Activated naive CD8-positive, alpha-beta T cell (primary cell): Measurements from ENCODE around the gene RPGRIP1L.

ENCODE experiments used
- H3K27ac Mint-ChIP-seq: one replicate; pipeline ENCODE4 v1.8.0; 2021; ENCODE audit warnings: mixed read lengths
- H3K27me3 Mint-ChIP-seq: one replicate; pipeline ENCODE4 v1.8.0; 2021; ENCODE audit warnings: mixed read lengths
- H3K36me3 Mint-ChIP-seq: one replicate; pipeline ENCODE4 v1.8.0; 2021; ENCODE audit warnings: mixed read lengths
- H3K4me1 Mint-ChIP-seq: one replicate; pipeline ENCODE4 v1.8.0; 2021; ENCODE audit warnings: low read depth, mixed read lengths
- H3K4me3 Mint-ChIP-seq: one replicate; pipeline ENCODE4 v1.8.0; 2021; ENCODE audit warnings: mild to moderate bottlenecking, mixed read lengths
- H3K9me3 Mint-ChIP-seq: one replicate; pipeline ENCODE4 v1.8.0; 2021; ENCODE audit warnings: low read depth, mixed read lengths

Gene RPGRIP1L

GRCh38 chr16:53703590-53704444 is at the start of gene RPGRIP1L, which contains the start of gene FTO:
Gene RPGRIP1L, minus strand, starts transcription at chr16:53703859. Its CDS starts 3,136 bp downstream, at chr16:53700723.
Gene FTO, plus strand, starts transcription at chr16:53704156.
- H3K36me3 Mint-ChIP-seq = peaks cover 13% of the 10 kb centered on the region
- peak within 1 kb of the TSS; percentile 94 for H3K27ac Mint-ChIP-seq
- H3K9me3 Mint-ChIP-seq = no peaks in the 10 kb centered on the region
- no peaks in the 10 kb centered on the region for H3K27me3 Mint-ChIP-seq
- H3K4me3 Mint-ChIP-seq = peak within 1 kb of the TSS; percentile 99
- H3K4me1 Mint-ChIP-seq = peaks cover 42% of the 10 kb centered on the region

DNA sequence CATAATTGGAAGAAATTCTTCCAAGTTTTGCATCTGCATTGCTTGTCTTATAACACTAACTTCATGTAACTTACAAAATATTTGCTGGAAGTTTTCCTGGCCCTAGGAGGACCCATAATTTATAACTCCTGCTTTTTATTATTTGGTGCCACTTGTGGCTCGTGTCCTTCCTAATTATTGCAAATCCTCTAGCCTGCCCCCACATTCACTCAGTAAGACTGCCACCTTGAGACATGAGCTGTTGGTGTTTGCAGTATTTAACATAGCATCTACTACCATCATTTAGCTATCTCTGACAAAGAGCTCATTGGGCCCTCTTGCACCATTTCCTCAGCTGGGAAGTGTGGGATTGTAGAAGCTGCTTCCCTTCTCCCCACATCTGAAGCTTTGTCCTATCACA is 49.8 kb upstream of the RPGRIP1L start:
- no peak overlapping the region for H3K4me3 Mint-ChIP-seq
- H3K4me1 Mint-ChIP-seq = peaks cover 13% of the 10 kb centered on the region
- H3K27ac Mint-ChIP-seq = no peak overlapping the region
- H3K36me3 Mint-ChIP-seq = peaks cover 6% of the 10 kb centered on the region
- no peaks in the 10 kb centered on the region for H3K9me3 Mint-ChIP-seq
- H3K27me3 Mint-ChIP-seq = no peaks in the 10 kb centered on the region

DNA sequence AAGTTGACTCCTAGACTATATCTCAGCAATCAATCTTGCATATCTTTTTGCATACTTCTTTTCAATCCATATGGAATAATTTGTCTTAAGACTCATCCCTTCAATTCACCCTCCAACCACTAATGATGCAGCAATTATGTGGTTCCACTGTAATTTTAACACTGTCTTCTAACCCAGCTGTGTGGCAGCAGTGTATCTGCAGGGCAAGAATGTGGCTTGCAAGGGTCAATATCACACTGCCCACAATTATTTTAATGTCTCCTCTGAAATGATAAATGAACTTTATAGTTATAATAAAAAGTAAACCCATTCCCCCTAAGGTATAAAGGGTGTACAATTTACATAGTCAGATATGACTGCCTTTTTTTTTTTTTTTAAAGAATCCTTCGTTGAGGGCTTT is 48.9 kb upstream of the RPGRIP1L start:
- peaks cover 2% of the 10 kb centered on the region for H3K9me3 Mint-ChIP-seq
- H3K36me3 Mint-ChIP-seq = peaks cover 7% of the 10 kb centered on the region
- H3K4me1 Mint-ChIP-seq = peaks cover 13% of the 10 kb centered on the region
- no peaks in the 10 kb centered on the region for H3K27me3 Mint-ChIP-seq
- no peak overlapping the region for H3K27ac Mint-ChIP-seq
- no peak overlapping the region for H3K4me3 Mint-ChIP-seq

GRCh38 chr16:53745753-53746266 is 42.2 kb upstream of the RPGRIP1L start:
- H3K27me3 Mint-ChIP-seq = no peaks in the 10 kb centered on the region
- H3K4me3 Mint-ChIP-seq = no peak overlapping the region
- peaks cover 39% of the 10 kb centered on the region for H3K4me1 Mint-ChIP-seq
- peaks cover 4% of the 10 kb centered on the region for H3K9me3 Mint-ChIP-seq
- H3K27ac Mint-ChIP-seq = no peak overlapping the region
- H3K36me3 Mint-ChIP-seq = peaks cover 13% of the 10 kb centered on the region

DNA sequence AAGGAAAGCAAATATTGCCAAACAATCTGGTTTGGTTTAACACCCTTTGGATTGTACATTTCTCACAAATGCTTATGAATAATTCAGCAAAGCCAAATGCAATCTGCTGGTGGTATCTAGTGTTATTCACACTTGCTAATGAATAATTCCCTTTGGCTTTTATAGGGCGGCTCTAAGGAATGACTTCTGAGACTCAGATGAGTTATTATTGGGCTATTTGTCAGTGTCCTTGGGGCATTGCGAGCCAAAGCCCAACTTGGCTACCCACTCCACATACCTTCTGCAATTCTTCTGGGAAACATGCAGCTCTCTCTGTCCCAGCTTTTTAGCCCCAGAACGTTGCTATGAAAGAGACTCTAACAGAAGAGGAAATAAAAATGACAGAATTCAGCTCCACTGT is 41.4 kb upstream of the RPGRIP1L start:
- Mint-ChIP-seq H3K9me3 (peaks cover 4% of the 10 kb centered on the region), H3K27me3 (no peaks in the 10 kb centered on the region), H3K4me3 (peak overlapping the region; percentile 55), H3K4me1 (peaks cover 39% of the 10 kb centered on the region), H3K36me3 (peaks cover 13% of the 10 kb centered on the region), H3K27ac (no peak overlapping the region)

GRCh38 chr16:53744449-53744848 is 40.8 kb upstream of the RPGRIP1L start:
- peaks cover 4% of the 10 kb centered on the region for H3K9me3 Mint-ChIP-seq
- H3K27me3 Mint-ChIP-seq = no peaks in the 10 kb centered on the region
- peak overlapping the region; percentile 55 for H3K4me3 Mint-ChIP-seq
- H3K4me1 Mint-ChIP-seq = peaks cover 42% of the 10 kb centered on the region
- H3K27ac Mint-ChIP-seq = peak overlapping the region; percentile 16
- peaks cover 11% of the 10 kb centered on the region for H3K36me3 Mint-ChIP-seq

DNA sequence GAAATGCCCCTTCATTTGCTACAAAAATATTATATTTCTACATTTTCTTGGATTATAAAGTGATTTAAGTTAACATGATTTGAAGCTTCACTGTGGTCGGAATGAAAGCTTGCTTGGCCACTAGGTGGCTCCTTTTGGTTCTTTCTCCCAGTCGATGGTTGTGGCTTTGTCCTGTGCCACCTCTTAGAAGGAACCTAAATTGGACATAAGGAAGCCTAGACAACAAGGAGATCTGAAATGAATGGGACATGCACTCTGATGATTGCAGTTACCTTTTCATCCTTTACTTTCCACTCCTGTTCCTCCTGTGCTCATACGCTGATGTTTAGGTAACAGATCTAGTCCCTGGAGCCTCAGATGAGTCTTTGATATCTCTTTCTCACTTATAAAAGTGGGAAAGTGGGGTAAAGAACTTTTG is 39.5 kb upstream of the RPGRIP1L start:
- Mint-ChIP-seq H3K4me1 (peaks cover 42% of the 10 kb centered on the region), H3K9me3 (peaks cover 4% of the 10 kb centered on the region)

GRCh38 chr16:53741546-53741945 is 37.9 kb upstream of the RPGRIP1L start:
- H3K27me3 Mint-ChIP-seq = no peaks in the 10 kb centered on the region
- H3K4me3 Mint-ChIP-seq = no peak overlapping the region
- H3K27ac Mint-ChIP-seq = no peak overlapping the region
- H3K9me3 Mint-ChIP-seq = no peaks in the 10 kb centered on the region
- peaks cover 2% of the 10 kb centered on the region for H3K36me3 Mint-ChIP-seq
- peaks cover 41% of the 10 kb centered on the region for H3K4me1 Mint-ChIP-seq

More for the DNA sequence above, 39.5 kb upstream of the RPGRIP1L start:
- Mint-ChIP-seq H3K27ac (no peak overlapping the region), H3K36me3 (peaks cover 11% of the 10 kb centered on the region), H3K4me3 (no peak overlapping the region), H3K27me3 (no peaks in the 10 kb centered on the region)

DNA sequence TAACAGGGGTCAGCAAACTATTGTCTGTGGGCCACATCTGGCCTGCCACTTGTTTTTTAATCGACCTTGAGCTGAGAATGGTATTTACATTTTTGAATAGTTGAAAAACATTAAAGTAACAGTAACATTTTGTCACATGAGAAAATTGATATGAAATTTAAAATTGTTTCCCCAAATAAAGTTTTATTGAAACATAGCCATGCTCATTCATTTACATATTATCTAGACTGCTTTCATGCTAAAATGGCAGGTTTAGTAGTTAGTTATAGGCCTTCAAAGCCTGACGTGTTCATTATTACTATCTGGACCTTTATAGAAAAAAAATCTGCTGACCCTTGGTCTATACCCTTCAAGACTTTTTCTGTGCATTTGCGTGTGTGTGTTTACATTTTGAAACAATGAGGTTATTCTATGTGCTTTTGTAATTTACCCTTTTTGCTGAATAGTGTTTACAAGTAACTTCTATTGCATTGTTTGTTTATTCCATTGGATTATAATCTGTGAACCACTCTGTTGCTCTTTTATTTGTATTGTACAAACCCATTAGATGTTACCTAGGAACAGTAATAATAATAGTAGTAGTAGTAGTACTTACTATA is 37.4 kb upstream of the RPGRIP1L start:
- no peaks in the 10 kb centered on the region for H3K27me3 Mint-ChIP-seq
- peaks cover 42% of the 10 kb centered on the region for H3K4me1 Mint-ChIP-seq

DNA sequence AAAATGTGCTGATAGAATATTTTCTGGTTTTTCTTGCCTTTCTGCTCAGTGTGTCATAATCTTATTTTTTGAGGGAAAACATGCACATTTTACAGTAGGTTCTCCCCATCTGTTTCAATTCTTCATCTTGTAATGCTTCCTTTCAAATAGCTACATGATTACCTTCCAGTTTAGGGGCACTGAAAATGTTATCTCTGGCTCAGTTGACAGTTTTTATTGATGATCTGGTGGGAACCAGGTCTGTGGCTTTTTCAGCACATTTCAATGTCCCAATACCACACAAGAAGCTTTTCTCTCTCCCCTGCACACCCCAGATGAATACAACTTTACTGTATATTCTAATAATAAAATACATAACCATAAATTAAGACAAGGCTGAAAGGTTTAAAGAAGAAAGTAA is 36.8 kb upstream of the RPGRIP1L start:
- no peaks in the 10 kb centered on the region for H3K9me3 Mint-ChIP-seq
- H3K27me3 Mint-ChIP-seq = no peaks in the 10 kb centered on the region
- no peak overlapping the region for H3K27ac Mint-ChIP-seq
- peaks cover 38% of the 10 kb centered on the region for H3K4me1 Mint-ChIP-seq
- peaks cover 5% of the 10 kb centered on the region for H3K36me3 Mint-ChIP-seq
- no peak overlapping the region for H3K4me3 Mint-ChIP-seq

More for the DNA sequence above, 37.4 kb upstream of the RPGRIP1L start:
- Mint-ChIP-seq H3K9me3 (no peaks in the 10 kb centered on the region), H3K4me3 (no peak overlapping the region), H3K27ac (peak overlapping the region; percentile 47), H3K36me3 (peaks cover 2% of the 10 kb centered on the region)

DNA sequence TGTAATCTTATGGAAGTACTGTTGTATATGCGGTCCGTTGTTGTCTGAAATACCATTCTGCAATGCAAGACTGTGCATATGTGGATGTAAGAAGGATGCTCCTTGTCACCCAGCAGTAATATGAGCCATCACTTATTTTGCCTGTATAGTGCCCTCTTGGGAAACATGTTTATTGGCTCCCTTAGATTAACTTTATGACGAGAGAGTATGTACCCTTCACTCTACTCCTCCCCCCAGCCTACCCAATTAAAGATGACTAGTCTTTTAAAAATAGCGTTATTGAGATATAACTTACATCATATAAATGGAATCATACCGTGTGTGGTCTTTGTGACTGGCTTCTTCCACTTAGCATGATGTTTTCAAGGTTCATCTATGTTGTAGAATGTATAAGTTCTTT is 33.9 kb upstream of the RPGRIP1L start:
- Mint-ChIP-seq H3K4me3 (no peak overlapping the region), H3K9me3 (no peaks in the 10 kb centered on the region), H3K36me3 (peaks cover 8% of the 10 kb centered on the region), H3K27ac (no peak overlapping the region), H3K4me1 (peaks cover 26% of the 10 kb centered on the region), H3K27me3 (no peaks in the 10 kb centered on the region)

- no peaks in the 10 kb centered on the region for H3K27me3 Mint-ChIP-seq
- H3K4me1 Mint-ChIP-seq = peaks cover 26% of the 10 kb centered on the region
- no peaks in the 10 kb centered on the region for H3K9me3 Mint-ChIP-seq
- H3K36me3 Mint-ChIP-seq = peaks cover 10% of the 10 kb centered on the region
- peak overlapping the region; percentile 34 for H3K27ac Mint-ChIP-seq
- no peak overlapping the region for H3K4me3 Mint-ChIP-seq
These were observed 32.6 kb upstream of the RPGRIP1L start for GRCh38 chr16:53736297-53736696.

GRCh38 chr16:53734908-53735307 is 31.2 kb upstream of the RPGRIP1L start:
- Mint-ChIP-seq H3K27me3 (no peaks in the 10 kb centered on the region), H3K27ac (no peak overlapping the region), H3K9me3 (no peaks in the 10 kb centered on the region), H3K4me3 (no peak overlapping the region), H3K4me1 (peaks cover 29% of the 10 kb centered on the region), H3K36me3 (peaks cover 10% of the 10 kb centered on the region)

DNA sequence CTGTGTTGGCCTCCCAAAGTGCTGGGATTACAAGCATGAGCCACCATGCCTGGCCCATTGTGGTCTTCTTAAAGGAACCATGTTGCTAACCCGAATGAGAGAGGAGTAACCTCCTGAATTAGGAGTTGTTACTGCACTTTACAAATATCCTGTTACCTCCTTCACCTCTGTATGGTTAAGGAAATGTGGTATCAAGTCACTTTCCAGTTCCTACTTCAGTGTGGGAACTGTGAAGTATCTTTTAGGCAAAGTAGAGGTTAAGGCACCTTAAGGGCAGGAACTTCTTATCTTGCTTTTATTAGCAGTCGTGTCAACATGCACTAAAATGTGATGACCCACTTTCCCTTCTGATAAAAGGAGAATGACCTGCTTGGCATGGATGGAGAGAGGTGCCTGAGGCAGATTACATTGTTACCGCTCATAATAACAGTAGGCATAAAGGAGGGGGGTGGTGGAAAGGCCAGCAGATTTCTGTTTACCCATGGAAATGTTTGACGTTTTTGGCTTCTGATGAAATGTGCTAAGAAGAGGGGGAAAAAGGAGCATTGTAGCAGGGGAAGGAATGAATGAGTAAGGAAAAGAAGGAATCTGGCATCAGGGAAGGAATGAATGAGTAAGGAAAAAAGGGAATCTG is 28.8 kb upstream of the RPGRIP1L start:
- no peak overlapping the region for H3K27ac Mint-ChIP-seq
- peaks cover 18% of the 10 kb centered on the region for H3K36me3 Mint-ChIP-seq
- H3K9me3 Mint-ChIP-seq = no peaks in the 10 kb centered on the region
- H3K4me1 Mint-ChIP-seq = peaks cover 35% of the 10 kb centered on the region
- no peak overlapping the region for H3K4me3 Mint-ChIP-seq
- no peaks in the 10 kb centered on the region for H3K27me3 Mint-ChIP-seq

DNA sequence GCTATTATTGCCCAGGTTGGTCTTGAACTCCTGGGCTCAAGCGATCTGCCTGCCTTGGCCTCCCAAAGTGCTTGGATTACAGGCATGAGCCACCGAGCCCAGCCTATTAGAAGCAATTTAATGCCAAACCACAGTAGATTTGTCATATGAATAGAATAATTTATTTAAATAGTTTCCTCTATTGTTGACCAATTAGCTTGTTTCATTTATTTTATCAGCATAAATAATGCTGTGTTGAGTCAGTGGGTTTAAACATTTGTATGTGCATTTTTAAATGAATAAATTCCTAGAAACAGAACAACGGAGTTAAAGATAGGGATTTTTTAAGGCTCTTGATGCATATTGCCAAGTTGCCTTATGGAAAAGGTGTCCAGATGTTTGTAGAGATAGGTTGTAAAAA is 27.0 kb upstream of the RPGRIP1L start:
- Mint-ChIP-seq H3K4me3 (no peak overlapping the region), H3K36me3 (peaks cover 20% of the 10 kb centered on the region), H3K27ac (no peak overlapping the region), H3K9me3 (no peaks in the 10 kb centered on the region), H3K27me3 (no peaks in the 10 kb centered on the region), H3K4me1 (peaks cover 38% of the 10 kb centered on the region)
